RWPE1 (cell line): ENCODE results near the gene ANO2.
"Not testable (repeated sequence)": the region's sequence is repeated elsewhere in the genome, so short reads cannot be mapped to it uniquely, and the experiment has no call there.

ENCODE experiments used
- CTCF ChIA-PET: fragments of 350-600 bp; sonication (Branson Sonifier 250); formaldehyde crosslinking; extraction: SDS; loops from one replicate; lab custom pipeline; 2021; lab: Yijun Ruan, JAX
- POLR2A ChIA-PET: fragments of 400-600 bp; formaldehyde crosslinking; extraction: SDS; loops from one replicate; lab custom pipeline; 2020; ENCODE audit warnings: antibody characterized with exemption; ENCODE audit not compliant: low non-redundant PET; lab: Yijun Ruan, JAX
- DNase-seq: peaks from one replicate; pipeline ENCODE4 v3.0.0; 2012; ENCODE audit warnings: low spot score
- H3K27ac ChIP-seq: fragments of 450-650 bp; 2 replicates; pipeline ENCODE4 v1.5.1; 2017
- TF ChIP-seq, protein P1 (sequence below): fragments of 450-650 bp; conservative IDR thresholded peaks from 2 replicates; pipeline ENCODE4 v1.5.1; 2017; ENCODE audit warnings: low read depth, mild to moderate bottlenecking

Gene ANO2

DNA sequence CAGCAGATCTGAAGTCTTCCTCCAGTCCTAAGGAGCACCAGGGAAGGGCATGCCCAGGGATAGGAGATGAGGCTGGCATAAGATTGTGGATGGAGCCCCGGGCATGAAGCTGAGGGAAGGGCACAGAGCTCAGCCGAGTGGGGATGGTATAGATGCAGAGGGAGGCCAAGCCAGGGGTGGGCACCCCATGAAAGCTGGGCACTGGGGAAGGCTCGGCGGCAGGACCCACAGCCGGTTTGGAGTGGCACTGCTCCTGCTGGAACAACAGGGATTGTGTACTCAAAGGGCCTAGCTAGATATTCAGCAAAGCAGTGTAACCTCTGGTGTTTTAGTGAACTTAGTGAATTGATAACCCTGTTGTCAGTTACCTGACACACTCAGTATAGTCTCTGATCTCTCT, 396.0 kb downstream of the ANO2 start:
- no peak for DNase-seq
- TF ChIP-seq, protein P1, sequence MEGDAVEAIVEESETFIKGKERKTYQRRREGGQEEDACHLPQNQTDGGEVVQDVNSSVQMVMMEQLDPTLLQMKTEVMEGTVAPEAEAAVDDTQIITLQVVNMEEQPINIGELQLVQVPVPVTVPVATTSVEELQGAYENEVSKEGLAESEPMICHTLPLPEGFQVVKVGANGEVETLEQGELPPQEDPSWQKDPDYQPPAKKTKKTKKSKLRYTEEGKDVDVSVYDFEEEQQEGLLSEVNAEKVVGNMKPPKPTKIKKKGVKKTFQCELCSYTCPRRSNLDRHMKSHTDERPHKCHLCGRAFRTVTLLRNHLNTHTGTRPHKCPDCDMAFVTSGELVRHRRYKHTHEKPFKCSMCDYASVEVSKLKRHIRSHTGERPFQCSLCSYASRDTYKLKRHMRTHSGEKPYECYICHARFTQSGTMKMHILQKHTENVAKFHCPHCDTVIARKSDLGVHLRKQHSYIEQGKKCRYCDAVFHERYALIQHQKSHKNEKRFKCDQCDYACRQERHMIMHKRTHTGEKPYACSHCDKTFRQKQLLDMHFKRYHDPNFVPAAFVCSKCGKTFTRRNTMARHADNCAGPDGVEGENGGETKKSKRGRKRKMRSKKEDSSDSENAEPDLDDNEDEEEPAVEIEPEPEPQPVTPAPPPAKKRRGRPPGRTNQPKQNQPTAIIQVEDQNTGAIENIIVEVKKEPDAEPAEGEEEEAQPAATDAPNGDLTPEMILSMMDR, result no peak
- ChIA-PET CTCF (no interaction called here), POLR2A (no interaction called here)
- H3K27ac ChIP-seq, result no peak overlapping the region

DNA sequence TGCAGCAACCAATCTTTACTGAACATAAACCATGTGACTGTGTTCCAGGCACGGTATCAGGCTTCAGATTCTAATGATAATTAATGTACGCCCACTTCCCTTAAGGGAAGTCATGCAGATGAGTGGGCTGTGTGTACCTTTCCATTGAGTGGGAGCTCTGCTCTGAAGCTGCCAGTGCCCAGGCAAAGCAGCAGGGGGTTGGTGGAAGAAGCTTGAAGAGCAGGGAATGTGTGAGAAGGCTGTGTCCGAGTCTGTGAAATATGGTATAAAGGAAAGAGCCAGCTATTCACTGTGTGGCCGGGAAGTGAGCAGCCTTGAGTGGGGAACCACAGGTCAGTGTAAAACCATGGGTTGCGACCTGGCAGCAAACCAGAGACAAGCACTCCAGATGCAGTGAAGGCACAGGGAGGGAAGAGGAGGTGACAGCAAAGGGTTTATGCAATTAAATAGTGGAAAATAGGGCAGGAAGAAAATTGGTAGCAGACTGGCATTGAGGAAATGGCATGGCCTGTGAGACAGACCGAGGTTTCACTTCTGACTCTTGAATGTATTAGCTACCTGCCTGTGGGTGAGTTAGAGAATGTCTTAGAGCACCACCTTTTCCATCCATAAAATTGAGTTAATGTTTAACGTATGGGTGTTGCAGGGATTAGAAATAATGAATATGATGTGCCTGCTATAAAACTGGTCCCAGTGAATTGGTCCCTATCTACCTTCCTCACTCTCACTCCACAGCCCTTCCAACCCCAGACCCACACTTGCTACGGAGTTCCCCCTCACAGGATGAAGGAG, 396.7 kb downstream of the ANO2 start:
- CTCF ChIA-PET, result no interaction called here
- no peak for DNase-seq
- TF ChIP-seq, protein P1, result no peak

DNA sequence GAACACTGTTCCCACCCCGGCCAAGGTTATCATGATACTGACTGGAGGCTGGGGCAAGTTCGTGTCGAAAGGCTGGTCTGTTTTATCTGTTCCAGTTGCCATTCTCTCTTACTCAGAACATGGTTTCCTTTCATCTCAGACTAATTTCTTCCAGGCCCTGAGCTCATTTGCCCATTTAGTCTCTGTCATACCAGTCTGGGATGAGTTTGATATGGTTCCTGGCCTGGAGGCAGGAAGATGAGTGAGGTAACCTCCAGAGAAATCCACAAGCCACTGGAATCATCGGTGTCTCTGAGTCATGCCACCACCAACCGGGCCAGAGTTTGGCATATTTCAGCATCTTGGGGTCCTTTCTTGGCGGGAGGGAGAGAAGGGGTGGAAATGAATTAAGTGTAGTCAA, 398.4 kb downstream of the ANO2 start:
- ChIA-PET CTCF (no interaction called here), POLR2A (no interaction called here)
- H3K27ac ChIP-seq, result no peak overlapping the region
- TF ChIP-seq, protein P1, result no peak
- no peak for DNase-seq

More for the DNA sequence above, 396.7 kb downstream of the ANO2 start:
- POLR2A ChIA-PET, result no interaction called here
- H3K27ac ChIP-seq, result no peak overlapping the region

DNA sequence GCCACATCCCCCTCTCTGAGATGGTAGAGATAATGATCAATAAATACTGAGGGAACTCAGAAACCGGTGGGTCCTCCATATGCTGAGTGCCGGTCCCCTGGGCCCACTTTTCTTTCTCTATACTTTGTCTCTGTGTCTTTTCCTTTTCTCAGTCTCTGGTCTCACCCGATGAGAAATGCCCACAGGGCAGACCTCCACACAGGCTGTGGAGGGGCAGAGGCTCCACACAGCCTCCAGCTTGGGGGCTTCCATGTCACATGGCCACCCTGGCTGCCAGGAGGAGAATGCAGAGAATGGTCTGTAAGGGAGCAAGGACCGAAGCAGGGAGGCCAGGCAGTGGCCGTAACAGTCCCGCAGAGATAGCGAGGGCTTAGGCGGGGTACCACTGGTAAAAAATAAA, 407.3 kb downstream of the ANO2 start:
- ChIA-PET CTCF (no interaction called here), POLR2A (no interaction called here)
- H3K27ac ChIP-seq, result no peak overlapping the region
- DNase-seq, result no peak
- TF ChIP-seq, protein P1, result no peak

DNA sequence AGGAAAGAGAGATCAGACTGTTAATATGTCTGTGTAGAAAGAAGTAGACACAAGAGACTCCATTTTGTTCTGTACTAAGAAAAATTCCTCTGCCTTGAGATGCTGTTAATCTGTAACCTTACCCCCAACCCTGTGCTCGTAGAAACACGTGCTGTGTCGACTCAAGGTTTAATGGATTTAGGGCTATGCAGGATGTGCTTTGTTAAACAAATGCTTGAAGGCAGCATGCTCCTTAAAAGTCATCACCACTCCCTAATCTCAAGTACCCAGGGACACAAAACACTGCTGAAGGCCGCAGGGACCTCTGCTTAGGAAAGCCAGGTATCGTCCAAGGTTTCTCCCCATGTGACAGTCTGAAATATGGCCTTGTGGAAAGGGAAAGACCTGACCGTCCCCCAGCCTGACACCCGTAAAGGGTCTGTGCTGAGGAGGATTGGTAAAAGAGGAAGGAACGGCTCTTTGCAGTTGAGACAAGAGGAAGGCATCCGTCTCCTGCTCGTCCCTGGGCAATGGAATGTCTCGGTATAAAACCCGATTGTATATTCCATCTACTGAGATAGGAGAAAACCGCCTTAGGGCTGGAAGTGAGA, 407.9 kb downstream of the ANO2 start:
- POLR2A ChIA-PET, H3K27ac ChIP-seq, CTCF ChIA-PET, DNase-seq: not testable (repeated sequence)

DNA sequence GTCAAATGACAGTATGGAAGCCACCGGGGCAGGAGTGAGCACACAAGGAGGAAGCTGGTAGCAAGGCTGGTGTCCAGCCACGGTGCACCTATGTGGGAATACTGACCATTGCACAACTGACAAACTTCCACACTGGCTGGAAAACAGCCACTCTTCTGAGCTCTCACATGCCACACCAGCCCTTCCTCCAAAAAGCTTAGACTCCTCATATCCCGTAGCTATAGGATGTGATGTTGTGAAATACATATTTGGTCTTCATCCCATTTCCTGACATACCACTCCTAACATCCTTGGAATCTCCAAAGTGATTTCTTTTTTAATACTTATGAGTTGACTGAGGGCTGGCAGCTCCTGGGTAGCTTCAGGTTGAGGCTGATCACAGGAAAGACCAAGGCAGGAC, 409.5 kb downstream of the ANO2 start:
- TF ChIP-seq, protein P1, result no peak
- ChIA-PET CTCF (no interaction called here), POLR2A (no interaction called here)
- no peak for DNase-seq
- no peak overlapping the region for H3K27ac ChIP-seq

DNA sequence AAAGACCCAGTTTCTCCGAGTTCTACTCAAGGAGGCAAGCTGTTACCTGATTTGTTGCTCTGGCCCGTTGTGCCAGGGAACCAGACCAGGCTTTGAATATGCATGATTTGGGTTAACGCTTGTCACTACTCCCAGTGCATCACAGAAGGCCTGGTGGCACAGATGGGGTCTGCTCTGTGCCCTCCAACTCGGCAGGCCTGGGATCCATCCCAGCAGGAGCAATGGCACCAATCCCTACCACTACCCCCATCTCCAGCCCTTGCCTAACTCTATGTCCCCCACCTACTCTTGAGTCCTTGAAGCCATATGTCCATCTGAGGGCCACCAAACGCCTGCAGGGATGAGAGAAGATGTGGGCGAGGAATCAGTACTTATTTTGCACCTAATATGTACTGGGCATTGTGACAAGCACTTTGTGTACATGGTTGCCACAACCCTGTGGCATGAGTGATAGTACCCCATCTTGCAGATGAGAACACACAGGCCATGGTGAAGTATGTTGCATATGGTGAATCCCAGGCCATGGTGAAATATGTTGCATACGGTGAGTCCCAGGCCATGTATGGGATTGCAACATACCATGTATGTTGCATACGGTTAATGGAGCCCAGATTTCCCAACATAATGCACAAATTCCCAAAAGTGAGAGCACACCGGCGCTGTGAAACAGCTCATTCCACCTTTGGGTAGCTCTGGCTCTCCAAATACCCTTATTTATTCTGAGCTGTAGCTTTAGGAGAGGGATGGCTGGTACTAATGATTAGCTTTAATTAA, 410.4 kb downstream of the ANO2 start:
- no peak for DNase-seq
- POLR2A ChIA-PET, result no interaction called here
- H3K27ac ChIP-seq, result no peak overlapping the region
- CTCF ChIA-PET, result no interaction called here
- TF ChIP-seq, protein P1, result no peak
